HG03354 (cell line): Measurements from ENCODE around the gene PNO1.
"Not testable (repeated sequence)": the region's sequence is repeated elsewhere in the genome, so short reads cannot be mapped to it uniquely, and the experiment has no call there.

Experiments
- ATAC-seq: cut with Tn5 transposase; IDR thresholded peaks from one replicate; pipeline ENCODE4 v1.9.1; 2021; ENCODE audit warnings: mild to moderate bottlenecking; ENCODE audit not compliant: unreplicated experiment, poor library complexity, severe bottlenecking

PNO1 gene

GRCh38 chr2:68155618-68156017 is 2.1 kb upstream of the PNO1 start:
- no peak for ATAC-seq

GRCh38 chr2:68156419-68156818 is 1.3 kb upstream of the PNO1 start:
- ATAC-seq, result no peak

- peak; percentile 39 for ATAC-seq
Measured at GRCh38 chr2:68157002-68157401, 686 bp upstream of the PNO1 start.

GRCh38 chr2:68158134-68158447 is 403 bp downstream of the PNO1 start:
- ATAC-seq, result no peak

GRCh38 chr2:68163641-68164040 is 6.0 kb downstream of the PNO1 start:
- ATAC-seq, result no peak

- ATAC-seq, result no peak
Measured at GRCh38 chr2:68167186-68167585, 9.5 kb downstream of the PNO1 start.

GRCh38 chr2:68169308-68169707 is 11.6 kb downstream of the PNO1 start:
- ATAC-seq, result peak; percentile 46

GRCh38 chr2:68171146-68171545 is 13.5 kb downstream of the PNO1 start:
- no peak for ATAC-seq

GRCh38 chr2:68171684-68172083 is 14.0 kb downstream of the PNO1 start:
- no peak for ATAC-seq

- no peak for ATAC-seq
Measured at GRCh38 chr2:68172521-68172920, 14.8 kb downstream of the PNO1 start.

GRCh38 chr2:68172990-68173700 is 15.5 kb downstream of the PNO1 start:
- ATAC-seq, result no peak

GRCh38 chr2:68175210-68175609 is 17.5 kb downstream of the PNO1 start:
- not testable (repeated sequence) for ATAC-seq

GRCh38 chr2:68176657-68177056 is 19.0 kb downstream of the PNO1 start:
- ATAC-seq, result no peak

- ATAC-seq, result no peak
Measured at GRCh38 chr2:68177541-68177940, 19.9 kb downstream of the PNO1 start.

GRCh38 chr2:68178432-68178831 is 20.7 kb downstream of the PNO1 start:
- ATAC-seq, result no peak

- ATAC-seq, result no peak
Measured at GRCh38 chr2:68178954-68179627, 21.4 kb downstream of the PNO1 start.

- no peak for ATAC-seq
Measured at GRCh38 chr2:68182902-68183301, 25.2 kb downstream of the PNO1 start.

- peak; percentile 62 for ATAC-seq
Measured at GRCh38 chr2:68185541-68186164, 28.0 kb downstream of the PNO1 start.

GRCh38 chr2:68187329-68187728 is 29.6 kb downstream of the PNO1 start:
- no peak for ATAC-seq

- ATAC-seq, result peak; percentile 63
Measured at GRCh38 chr2:68188831-68189230, 31.1 kb downstream of the PNO1 start.
